SK-N-MC (cell line): Measurements from ENCODE around the gene CD81.

Source experiments
- DNase-seq: peaks from one replicate; pipeline ENCODE4 v3.0.0-alpha.2; 2011; ENCODE audit warnings: low read depth, low spot score
- H3K27ac ChIP-seq: fragments of 200-600 bp; sonication (generic); 2 replicates; pipeline ENCODE4 v1.5.1; 2016; ENCODE audit warnings: mixed run types
- H3K36me3 ChIP-seq: fragments of 200-600 bp; sonication (generic); 2 replicates; pipeline ENCODE4 v1.6.1; 2017; ENCODE audit warnings: antibody characterized with exemption, low read length, mixed read lengths; ENCODE audit not compliant: insufficient read depth
- H3K4me3 ChIP-seq: fragments of 200-600 bp; sonication (generic); 2 replicates; pipeline ENCODE4 v1.5.1; 2016
- H3K9ac ChIP-seq: fragments of 200-600 bp; sonication (generic); 2 replicates; pipeline ENCODE4 v1.8.0; 2017; ENCODE audit warnings: mixed run types, mixed read lengths; ENCODE audit not compliant: insufficient read length
- H3K9me3 ChIP-seq: fragments of 200-600 bp; sonication (generic); 2 replicates; pipeline ENCODE4 v1.6.1; 2017; ENCODE audit warnings: low read depth, mild to moderate bottlenecking, antibody characterized with exemption, low read length, moderate library complexity, mixed read lengths
- EZH2 ChIP-seq: fragments of 200-600 bp; sonication (generic); IDR thresholded peaks from one replicate; pipeline ENCODE4 v1.6.1; 2017; ENCODE audit warnings: antibody characterized with exemption
- FOXP2 ChIP-seq: optimal IDR thresholded peaks from 2 replicates; pipeline ENCODE3; 2011; ENCODE audit warnings: mild to moderate bottlenecking, moderate library complexity; ENCODE audit not compliant: insufficient read depth; ENCODE audit errors: extremely low read length, control extremely low read depth
- POLR2AphosphoS5 ChIP-seq: IDR thresholded peaks from 2 replicates; pipeline ENCODE4 v1.6.1; 2012; ENCODE audit warnings: mild to moderate bottlenecking, low read depth, low read length, borderline replicate concordance

Gene CD81

GRCh38 chr11:2424811-2425495, 47.8 kb downstream of the CD81 start:
- H3K27ac ChIP-seq: no peak overlapping the region
- H3K36me3 ChIP-seq: no peaks in the 10 kb centered on the region
- H3K4me3 ChIP-seq: no peak overlapping the region
- H3K9me3 ChIP-seq: no peaks in the 10 kb centered on the region
- no peak overlapping the region for H3K9ac ChIP-seq
- TF ChIP-seq FOXP2 (no peak), POLR2AphosphoS5 (no peak), EZH2 (no peak)
- DNase-seq: no peak

GRCh38 chr11:2425506-2425905, 48.4 kb downstream of the CD81 start:
- no peaks in the 10 kb centered on the region for H3K9me3 ChIP-seq
- no peak overlapping the region for H3K27ac ChIP-seq
- no peaks in the 10 kb centered on the region for H3K36me3 ChIP-seq
- no peak overlapping the region for H3K9ac ChIP-seq
- no peak for TF ChIP-seq POLR2AphosphoS5
- no peak for TF ChIP-seq EZH2
- no peak for TF ChIP-seq FOXP2
- H3K4me3 ChIP-seq: no peak overlapping the region
- no peak for DNase-seq

- H3K9me3 ChIP-seq: no peaks in the 10 kb centered on the region
- no peaks in the 10 kb centered on the region for H3K36me3 ChIP-seq
- TF ChIP-seq POLR2AphosphoS5 (no peak), EZH2 (no peak), FOXP2 (no peak)
- DNase-seq: no peak
- no peak overlapping the region for H3K9ac ChIP-seq
- no peak overlapping the region for H3K27ac ChIP-seq
- H3K4me3 ChIP-seq: no peak overlapping the region
Observed at GRCh38 chr11:2426221-2426620, 49.1 kb downstream of the CD81 start.

GRCh38 chr11:2426826-2427521, 49.9 kb downstream of the CD81 start:
- no peak overlapping the region for H3K9ac ChIP-seq
- TF ChIP-seq EZH2: no peak
- no peak for TF ChIP-seq FOXP2
- no peak for TF ChIP-seq POLR2AphosphoS5
- H3K36me3 ChIP-seq: no peaks in the 10 kb centered on the region
- H3K9me3 ChIP-seq: no peaks in the 10 kb centered on the region
- no peak overlapping the region for H3K4me3 ChIP-seq
- no peak overlapping the region for H3K27ac ChIP-seq
- DNase-seq: no peak

- Histone ChIP-seq H3K9me3 (no peaks in the 10 kb centered on the region), H3K9ac (no peak overlapping the region), H3K36me3 (no peaks in the 10 kb centered on the region), H3K4me3 (no peak overlapping the region), H3K27ac (no peak overlapping the region)
- DNase-seq: no peak
- TF ChIP-seq EZH2 (no peak), FOXP2 (no peak), POLR2AphosphoS5 (no peak)
Observed at GRCh38 chr11:2427721-2428321, 50.7 kb downstream of the CD81 start.

- no peak for DNase-seq
- Histone ChIP-seq H3K9ac (no peak overlapping the region), H3K4me3 (no peak overlapping the region), H3K36me3 (no peaks in the 10 kb centered on the region), H3K9me3 (no peaks in the 10 kb centered on the region), H3K27ac (no peak overlapping the region)
- TF ChIP-seq FOXP2: no peak
- TF ChIP-seq EZH2: no peak
- TF ChIP-seq POLR2AphosphoS5: no peak
Observed at GRCh38 chr11:2428322-2428795, 51.2 kb downstream of the CD81 start.

- no peak for TF ChIP-seq EZH2
- no peak overlapping the region for H3K4me3 ChIP-seq
Observed at GRCh38 chr11:2431395-2431794, 54.3 kb downstream of the CD81 start.

GRCh38 chr11:2432171-2432621, 55.1 kb downstream of the CD81 start:
- TF ChIP-seq FOXP2: no peak
- no peak for TF ChIP-seq POLR2AphosphoS5
- no peak for TF ChIP-seq EZH2
- no peaks in the 10 kb centered on the region for H3K36me3 ChIP-seq
- H3K27ac ChIP-seq: no peak overlapping the region
- no peaks in the 10 kb centered on the region for H3K9me3 ChIP-seq
- H3K4me3 ChIP-seq: no peak overlapping the region
- H3K9ac ChIP-seq: no peak overlapping the region
- DNase-seq: no peak

More at GRCh38 chr11:2431395-2431794, 54.3 kb downstream of the CD81 start:
- Histone ChIP-seq H3K9me3 (no peaks in the 10 kb centered on the region), H3K27ac (no peak overlapping the region), H3K36me3 (no peaks in the 10 kb centered on the region), H3K9ac (no peak overlapping the region)
- DNase-seq: no peak
